ENCODE data around the gene CSNK2B.

- no peak for TF ChIP-seq CTCF (IDR thresholded peaks at IDR 0.05)
- TF ChIP-seq POLR2A (IDR thresholded peaks at IDR 0.05): no peak
- no peak for TF ChIP-seq EP300 (IDR thresholded peaks at IDR 0.05)
These were observed 36.9 kb upstream of the CSNK2B start for GRCh38 chr6:31629014-31629413.

Measured in suprapubic skin (tissue), 3 donors.